A549 (cell line): ENCODE results near the gene ITGB1BP1. TPM values are rescaled to one million over a fixed set of nuclear protein-coding genes. Genes with fewer than 3 reads are reported as not detected.

ENCODE experiments used
- ATAC-seq, 2 experiments: fragments of 200-7000 bp in 1 of 2; fragments of >200 bp in 1 of 2; cut with Nextera tagmentation in 1 of 2; cut with Tn5 transposase in 1 of 2; 3 replicates each; pipeline versions ENCODE4 v1.8.0 to v1.9.1; 2018 to 2020; ENCODE audit warnings: mild to moderate bottlenecking in 1 of 2, moderate library complexity in 1 of 2
- CTCF ChIA-PET: fragments of 300-600 bp; sonication (Branson Sonifier 250); formaldehyde crosslinking; extraction: SDS; loops from one replicate; lab custom pipeline; 2021; ENCODE audit warnings: antibody characterized with exemption, inconsistent platforms; lab: Yijun Ruan, JAX
- POLR2A ChIA-PET: fragments of 350-600 bp; formaldehyde crosslinking; extraction: SDS; loops from one replicate; lab custom pipeline; 2021; ENCODE audit warnings: antibody characterized with exemption, inconsistent platforms; lab: Yijun Ruan, JAX
- DNase-seq, 2 experiments: peaks; one replicate each; pipeline versions ENCODE4 v3.0.0 to v3.0.0-alpha.2; 2011 to 2016; ENCODE audit warnings: low read depth in 1 of 2, low spot score in 1 of 2
- FAIRE-seq: peaks from 2 replicates; lab custom pipeline; 2011; peaks lifted over from hg19 to GRCh38; lab: Jason Lieb, UNC
- H3K27ac ChIP-seq, 2 experiments: fragments of >200 bp; sonication (Bioruptor Twin); formaldehyde crosslinking; 3 replicates each; pipeline ENCODE4 v1.5.1; 2016 to 2017
- H3K4me1 ChIP-seq: fragments of >200 bp; sonication (Bioruptor Twin); formaldehyde crosslinking; 3 replicates; pipeline ENCODE4 v1.6.1; 2016
- H3K4me2 ChIP-seq: fragments of >200 bp; sonication (Bioruptor Twin); formaldehyde crosslinking; 3 replicates; pipeline ENCODE4 v1.6.1; 2016
- H3K4me3 ChIP-seq: fragments of >200 bp; sonication (Bioruptor Twin); formaldehyde crosslinking; 3 replicates; pipeline ENCODE4 v1.5.1; 2016
- H3K9me3 ChIP-seq: fragments of >200 bp; sonication (Bioruptor Twin); formaldehyde crosslinking; 3 replicates; pipeline ENCODE4 v1.6.1; 2016
- CHD2 ChIP-seq: fragments of 150-350 bp; IDR thresholded peaks from 2 replicates; pipeline ENCODE4 v1.6.1; 2014; ENCODE audit warnings: low read length; ENCODE audit not compliant: partially characterized antibody
- CHD4 ChIP-seq: fragments of 200-600 bp; sonication (generic); IDR thresholded peaks from 2 replicates; pipeline ENCODE4 v1.6.1; 2016; ENCODE audit warnings: antibody characterized with exemption, mild to moderate bottlenecking, borderline replicate concordance
- CTCF ChIP-seq: fragments of >200 bp; sonication (Bioruptor Twin); formaldehyde crosslinking; IDR thresholded peaks from 3 replicates; pipeline ENCODE4 v1.5.1; 2016
- EHF ChIP-seq: fragments of 250-450 bp; sonication (Bioruptor Pico); IDR thresholded peaks from 2 replicates; pipeline ENCODE4 v1.5.0; 2020; ENCODE audit warnings: mild to moderate bottlenecking
- ESRRA ChIP-seq: fragments of 150-350 bp; IDR thresholded peaks from 2 replicates; pipeline ENCODE4 v1.6.1; 2014; ENCODE audit warnings: mild to moderate bottlenecking, low read length, borderline replicate concordance
- FOSL2 ChIP-seq, 2 experiments: fragments of 450-650 bp in 1 of 2; fragments of >200 bp in 1 of 2; sonication (Bioruptor Twin) in 1 of 2; formaldehyde crosslinking; IDR thresholded peaks; 2 replicates each; pipeline versions ENCODE4 v1.5.0 to v1.6.1; 2016 to 2020; ENCODE audit warnings: mild to moderate bottlenecking in 1 of 2, moderate library complexity in 1 of 2
- JUNB ChIP-seq: fragments of >200 bp; sonication (Bioruptor Twin); formaldehyde crosslinking; IDR thresholded peaks from 2 replicates; pipeline ENCODE4 v1.6.1; 2016
- KDM5A ChIP-seq: fragments of 200-600 bp; sonication (generic); IDR thresholded peaks from 2 replicates; pipeline ENCODE4 v1.6.1; 2016; ENCODE audit warnings: antibody characterized with exemption, mild to moderate bottlenecking
- MAFK ChIP-seq: fragments of 450-650 bp; IDR thresholded peaks from 2 replicates; pipeline ENCODE4 v1.6.1; 2014; ENCODE audit not compliant: partially characterized antibody
- MYC ChIP-seq: IDR thresholded peaks from 2 replicates; pipeline ENCODE4 v1.6.1; 2012; ENCODE audit warnings: mild to moderate bottlenecking, inconsistent platforms, low read length, improper control_type of control experiment, borderline replicate concordance
- POLR2A ChIP-seq: IDR thresholded peaks from 2 replicates; pipeline ENCODE4 v1.6.1; 2012; ENCODE audit warnings: mild to moderate bottlenecking, low read length
- POLR2AphosphoS2 ChIP-seq: conservative IDR thresholded peaks from 2 replicates; pipeline ENCODE4 v1.6.1; 2012; ENCODE audit warnings: low read length, improper control_type of control experiment, inconsistent platforms
- SMC3 ChIP-seq: fragments of >200 bp; sonication (Bioruptor Twin); formaldehyde crosslinking; IDR thresholded peaks from 3 replicates; pipeline ENCODE4 v1.6.1; 2018; ENCODE audit warnings: inconsistent platforms
- ZC3H11A ChIP-seq: fragments of 450-650 bp; IDR thresholded peaks from 2 replicates; pipeline ENCODE4 v1.6.1; 2014; ENCODE audit warnings: antibody characterized with exemption, mild to moderate bottlenecking
- ZFP36 ChIP-seq: fragments of 450-650 bp; IDR thresholded peaks from 2 replicates; pipeline ENCODE4 v1.6.1; 2014; ENCODE audit warnings: borderline replicate concordance; ENCODE audit not compliant: partially characterized antibody
- WGBS: methylation state at CpG from one replicate; pipeline ENCODE4 v1.1.6; 2017; ENCODE audit errors: missing lambda C conversion rate; 5-methylcytosine and 5-hydroxymethylcytosine counted together
- polyA plus RNA-seq, 4 experiments: library from polyadenylated mRNA; depleted of rRNA in 3 of 4; stranded (reverse); fragments of >200 nt; fragmentation: RNase III in 1 of 4; extraction: RNeasy Plus Mini Kit Qiagen cat#74134 plus additional on column Dnase treatment in 1 of 4; gene quantifications; 2 replicates in 3 of 4; 3 replicates in 1 of 4; pipeline ENCODE4 v1.2.3, GENCODE V29; 2011 to 2017
- TF ChIP-seq, protein P1 (sequence below): fragments of >200 bp; sonication (Bioruptor Twin); formaldehyde crosslinking; IDR thresholded peaks from 3 replicates; pipeline ENCODE4 v1.6.1; 2016

Gene ITGB1BP1
- polyA plus RNA-seq, 2 of the 4 experiments (the other 2 are of a cell fraction): 99.3 to 136 TPM

DNA sequence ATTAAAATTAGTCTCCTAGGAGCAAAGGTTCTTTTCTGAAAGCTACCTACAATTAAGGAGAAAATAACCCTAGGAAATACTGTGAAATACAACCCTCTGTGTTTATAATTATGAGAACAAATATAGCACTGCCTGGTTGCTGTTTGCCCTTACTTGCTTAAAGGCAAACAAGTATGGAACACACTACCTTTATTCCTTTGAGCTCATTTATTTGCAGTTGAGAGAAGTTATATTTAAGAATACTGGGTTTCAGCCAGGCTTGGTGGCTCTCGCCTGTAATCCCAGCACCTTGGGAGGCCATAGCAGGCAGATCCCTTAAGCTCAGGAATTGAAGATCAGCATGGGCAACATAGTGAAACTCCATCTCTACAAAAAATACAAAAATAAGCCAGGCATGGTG is 27.9 kb upstream of the ITGB1BP1 start (continued):
- no peak for TF ChIP-seq CTCF
- TF ChIP-seq JUNB: no peak

DNA sequence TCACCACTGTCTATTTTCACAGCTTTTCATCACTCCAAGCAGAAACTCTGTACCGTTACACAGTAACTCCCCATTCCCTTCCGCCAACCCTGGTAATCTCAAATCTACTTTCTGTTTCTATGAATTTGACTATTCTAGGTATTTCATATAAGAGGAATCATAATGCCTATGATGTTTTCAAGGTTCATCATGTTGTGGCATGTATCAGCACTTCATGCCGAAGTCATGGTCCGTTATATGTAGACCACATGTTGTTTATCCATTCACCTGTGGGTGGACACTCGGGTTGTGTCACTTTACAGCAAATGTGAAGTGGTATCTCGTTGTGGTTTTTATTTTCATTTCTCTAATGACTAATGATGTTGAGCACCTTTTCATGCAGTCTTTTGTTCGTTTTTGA is 21.8 kb upstream of the ITGB1BP1 start:
- ATAC-seq (no peak), FAIRE-seq (no peak), DNase-seq (no peak)
- no peaks in the 10 kb centered on the region for H3K4me1 ChIP-seq
- no peak overlapping the region for H3K4me3 ChIP-seq
- H3K9me3 ChIP-seq: no peaks in the 10 kb centered on the region
- H3K27ac ChIP-seq: no peak overlapping the region
- no peak for TF ChIP-seq ZC3H11A
- TF ChIP-seq JUNB: no peak
- no peak for TF ChIP-seq SMC3
- no peak for TF ChIP-seq MAFK
- no peak for TF ChIP-seq CHD2
- TF ChIP-seq ZFP36: no peak
- TF ChIP-seq EHF: no peak
- TF ChIP-seq MYC: no peak
- TF ChIP-seq, protein P1, sequence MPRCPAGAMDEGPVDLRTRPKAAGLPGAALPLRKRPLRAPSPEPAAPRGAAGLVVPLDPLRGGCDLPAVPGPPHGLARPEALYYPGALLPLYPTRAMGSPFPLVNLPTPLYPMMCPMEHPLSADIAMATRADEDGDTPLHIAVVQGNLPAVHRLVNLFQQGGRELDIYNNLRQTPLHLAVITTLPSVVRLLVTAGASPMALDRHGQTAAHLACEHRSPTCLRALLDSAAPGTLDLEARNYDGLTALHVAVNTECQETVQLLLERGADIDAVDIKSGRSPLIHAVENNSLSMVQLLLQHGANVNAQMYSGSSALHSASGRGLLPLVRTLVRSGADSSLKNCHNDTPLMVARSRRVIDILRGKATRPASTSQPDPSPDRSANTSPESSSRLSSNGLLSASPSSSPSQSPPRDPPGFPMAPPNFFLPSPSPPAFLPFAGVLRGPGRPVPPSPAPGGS: no peak
- TF ChIP-seq FOSL2 (IDR thresholded peaks at IDR 0.05): no peak
- no peak for TF ChIP-seq FOSL2 (CRISPR knock-in tag; IDR thresholded peaks at IDR 0.05)
- no peak for TF ChIP-seq CHD4
- no peak for TF ChIP-seq POLR2A
- ChIA-PET POLR2A (no interaction called here), CTCF (interaction anchor here (1.3 kb wide), 1 partner anchor 303 kb away, joined by 4 read pairs; no protein-coding TSS in a partner anchor)
- H3K4me2 ChIP-seq: no peak overlapping the region
- WGBS: 75% methylated on average over 7 of the region's 7 CpGs

GRCh38 chr2:9443526-9443925 is 20.2 kb upstream of the ITGB1BP1 start:
- 90% methylated on average over 5 of the region's 5 CpGs for WGBS
- DNase-seq (no peak), FAIRE-seq (no peak), ATAC-seq (no peak)
- H3K9me3 ChIP-seq: no peaks in the 10 kb centered on the region
- ChIA-PET POLR2A (no interaction called here), CTCF (no interaction called here)
- H3K4me1 ChIP-seq: peaks cover 6% of the 10 kb centered on the region; the same call in 1 of the 3 replicates
- H3K4me3 ChIP-seq: no peak overlapping the region
- TF ChIP-seq KDM5A (no peak), POLR2AphosphoS2 (no peak), CHD2 (no peak)
- H3K27ac ChIP-seq: no peak overlapping the region
- no peak overlapping the region for H3K4me2 ChIP-seq

GRCh38 chr2:9441556-9441955 is 18.2 kb upstream of the ITGB1BP1 start:
- FAIRE-seq (no peak), ATAC-seq (no peak), DNase-seq (no peak)
- peaks cover 6% of the 10 kb centered on the region; the same call in 1 of the 3 replicates for H3K4me1 ChIP-seq
- H3K4me2 ChIP-seq: no peak overlapping the region
- POLR2A ChIA-PET: no interaction called here
- 61% methylated on average over 3 of the region's 3 CpGs for WGBS
- CTCF ChIA-PET: interaction anchor here (1.1 kb wide), 1 partner anchor 304 kb away, joined by 3 read pairs; no protein-coding TSS in a partner anchor
- no peak overlapping the region for H3K27ac ChIP-seq
- TF ChIP-seq CTCF (no peak), ESRRA (no peak)
- H3K9me3 ChIP-seq: no peaks in the 10 kb centered on the region
- H3K4me3 ChIP-seq: no peak overlapping the region
